Fibroblast of skin of back (primary cell): Measurements from ENCODE around the gene FGF19.
"Not testable (repeated sequence)": the region's sequence is repeated elsewhere in the genome, so short reads cannot be mapped to it uniquely, and the experiment has no call there.

Experiments used
- DNase-seq: peaks from one replicate; pipeline ENCODE4 v3.0.0-alpha.2; 2013

Gene FGF19

DNA sequence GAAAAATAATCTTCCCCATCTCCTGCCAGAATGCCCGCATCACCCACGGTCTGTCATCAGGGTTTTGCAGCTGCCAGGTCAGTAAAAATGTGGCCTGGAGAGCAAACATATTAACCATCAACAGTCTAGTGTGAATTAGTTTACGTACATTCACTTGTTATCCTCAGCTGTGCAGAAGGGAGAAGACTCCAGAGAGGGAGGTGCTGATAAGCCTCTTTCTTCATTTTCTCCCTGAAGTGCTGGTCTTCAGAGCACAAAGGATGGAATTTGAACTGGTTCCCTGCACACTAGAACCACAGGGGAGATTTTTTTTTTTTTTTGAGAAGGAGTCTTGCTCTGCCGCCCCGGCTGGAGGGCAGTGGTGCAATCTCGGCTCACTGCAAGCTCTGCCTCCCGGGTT lies 8.2 kb downstream of the FGF19 start:
- DNase-seq: no peak

GRCh38 chr11:69694781-69695180 lies 9.0 kb downstream of the FGF19 start:
- DNase-seq: no peak

- no peak for DNase-seq
These were observed 11.4 kb downstream of the FGF19 start for GRCh38 chr11:69692422-69692821.

- peak; percentile 40 for DNase-seq
These were observed 12.4 kb downstream of the FGF19 start for GRCh38 chr11:69691463-69691862.

- no peak for DNase-seq
These were observed 14.1 kb downstream of the FGF19 start for GRCh38 chr11:69689484-69690319.

DNA sequence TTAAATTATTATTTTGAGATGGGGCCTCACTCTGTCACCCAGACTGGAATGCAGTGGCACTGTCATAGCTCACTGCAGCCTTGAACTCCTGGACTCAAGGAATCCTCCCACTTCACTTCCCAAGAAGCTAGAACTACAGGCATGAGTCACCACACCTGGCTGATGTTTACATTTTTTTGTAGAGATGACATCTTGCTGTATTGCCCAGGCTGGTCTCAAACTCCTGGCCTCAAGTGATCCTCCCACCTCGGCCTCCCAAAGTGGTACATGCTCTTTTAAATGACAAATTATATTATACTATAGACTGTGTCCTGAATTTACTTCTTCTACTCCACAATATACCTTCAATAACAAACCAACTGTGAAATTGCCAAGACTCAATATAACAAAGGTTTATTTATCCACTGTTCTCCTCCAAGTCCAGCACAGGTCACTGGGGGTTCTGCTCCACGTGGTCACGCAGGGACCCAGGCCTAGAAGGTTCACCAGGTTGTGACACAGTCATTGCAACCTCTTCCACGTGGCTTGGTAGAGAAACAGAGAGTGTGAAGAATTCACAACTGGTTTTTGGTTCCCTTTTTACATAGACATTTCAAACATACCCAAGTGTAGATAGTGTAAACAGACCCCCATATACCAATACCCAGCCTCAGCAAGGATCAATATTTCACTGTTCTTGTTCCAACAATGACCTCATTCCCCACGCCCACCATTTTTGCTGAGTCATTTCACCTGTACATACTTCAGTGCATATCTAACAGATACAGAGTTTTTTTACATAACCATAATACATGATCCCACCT lies 15.7 kb downstream of the FGF19 start:
- not testable (repeated sequence) for DNase-seq

DNA sequence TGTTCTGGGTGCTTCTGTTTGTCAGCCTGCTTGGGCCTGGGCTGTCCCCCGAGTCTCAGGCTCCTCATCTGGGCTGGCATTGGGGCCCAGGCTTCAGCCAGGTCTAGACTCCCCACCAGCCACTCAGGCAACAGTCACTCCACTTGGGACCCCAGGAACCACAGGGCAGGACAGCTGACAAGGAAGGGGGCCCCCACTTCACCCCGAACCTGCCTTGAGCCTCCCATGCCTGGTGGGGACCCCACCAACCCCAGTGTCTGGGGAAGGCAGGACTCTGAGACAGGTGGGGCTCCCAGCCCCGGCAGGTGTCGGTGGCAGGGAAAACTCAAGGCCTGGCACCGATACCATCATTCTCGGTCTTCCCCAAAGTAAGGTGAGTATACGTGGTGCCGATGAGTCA lies 17.0 kb downstream of the FGF19 start:
- DNase-seq: no peak

GRCh38 chr11:69686452-69686851 lies 17.4 kb downstream of the FGF19 start:
- no peak for DNase-seq

DNA sequence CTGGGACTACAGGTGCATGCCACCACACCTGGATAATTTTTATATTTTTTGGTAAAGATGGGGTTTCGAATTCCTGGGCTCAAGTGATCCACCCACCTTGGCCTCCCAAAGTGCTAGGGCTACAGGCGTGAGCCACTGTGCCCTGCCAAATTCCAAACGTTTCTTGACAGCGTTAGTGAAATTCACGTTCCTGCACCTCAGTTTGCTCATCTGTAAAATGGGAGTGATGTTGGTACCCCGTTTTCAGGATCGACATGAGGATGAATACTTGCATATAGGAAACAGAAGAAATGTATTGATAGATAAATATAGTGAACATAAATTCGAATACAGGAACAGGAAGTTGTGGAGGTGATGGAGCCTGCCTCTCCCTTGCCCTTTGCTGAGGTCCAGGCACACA lies 18.5 kb downstream of the FGF19 start:
- DNase-seq: no peak

- no peak for DNase-seq
These were observed 19.2 kb downstream of the FGF19 start for GRCh38 chr11:69684651-69685050.

DNA sequence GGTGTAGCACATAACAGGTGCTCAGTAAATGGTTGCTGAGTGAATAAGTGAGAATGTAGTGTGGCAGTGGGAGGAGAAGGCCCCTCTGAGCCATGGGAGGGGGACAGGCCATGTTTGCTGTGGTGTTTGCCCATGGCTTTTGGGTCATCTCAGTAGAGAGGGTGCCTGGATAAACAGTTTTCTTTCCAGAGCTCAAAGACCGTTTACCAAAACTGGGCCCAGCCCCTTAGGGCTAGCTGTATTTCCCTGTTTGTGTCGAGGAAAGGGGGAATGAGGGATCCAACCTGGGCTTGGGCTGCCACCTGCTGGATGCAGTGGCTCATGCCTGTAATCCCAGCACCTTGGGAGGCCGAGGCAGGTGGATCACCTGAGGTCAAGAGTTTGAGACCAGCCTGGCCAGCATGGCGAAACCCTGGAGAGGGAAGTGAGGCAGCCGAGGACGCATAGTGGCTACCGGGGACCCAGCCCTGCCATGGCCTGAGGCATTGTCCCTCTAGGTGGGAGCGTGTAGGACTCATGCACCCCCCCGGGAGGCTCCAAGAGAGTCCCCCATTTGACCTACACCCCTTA lies 20.0 kb downstream of the FGF19 start:
- DNase-seq: no peak

DNA sequence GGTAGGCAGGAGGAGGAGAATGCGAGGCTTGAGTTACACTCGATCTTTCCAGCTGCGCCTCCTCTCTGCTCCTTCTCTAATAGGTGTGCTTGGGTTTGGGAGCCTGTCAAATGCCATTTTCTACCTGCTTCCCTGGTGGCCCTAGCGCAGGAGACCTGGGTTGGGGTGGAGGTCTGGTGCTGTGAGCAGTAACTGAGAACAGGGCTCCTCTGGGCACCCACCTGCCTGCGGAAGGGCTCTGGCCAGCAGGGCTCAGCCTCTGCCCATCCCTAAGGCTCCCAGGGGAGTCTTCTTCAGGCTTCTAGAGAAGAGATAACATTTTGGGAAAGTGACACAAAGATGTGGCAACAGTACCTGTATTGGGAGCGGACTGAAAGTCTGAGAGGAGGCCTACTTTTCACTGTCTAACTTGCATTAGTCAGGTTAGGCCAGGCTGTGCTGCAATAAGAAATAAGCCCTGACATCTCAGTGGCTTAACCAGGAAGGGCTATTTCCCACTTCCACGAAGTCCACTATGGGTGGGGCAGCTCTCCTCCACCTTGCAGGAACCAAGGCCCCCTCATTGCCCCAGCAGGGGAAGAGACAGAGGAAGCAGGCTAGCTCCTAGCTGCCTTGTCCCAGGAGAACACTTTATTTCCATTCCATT lies 21.0 kb downstream of the FGF19 start:
- no peak for DNase-seq

DNA sequence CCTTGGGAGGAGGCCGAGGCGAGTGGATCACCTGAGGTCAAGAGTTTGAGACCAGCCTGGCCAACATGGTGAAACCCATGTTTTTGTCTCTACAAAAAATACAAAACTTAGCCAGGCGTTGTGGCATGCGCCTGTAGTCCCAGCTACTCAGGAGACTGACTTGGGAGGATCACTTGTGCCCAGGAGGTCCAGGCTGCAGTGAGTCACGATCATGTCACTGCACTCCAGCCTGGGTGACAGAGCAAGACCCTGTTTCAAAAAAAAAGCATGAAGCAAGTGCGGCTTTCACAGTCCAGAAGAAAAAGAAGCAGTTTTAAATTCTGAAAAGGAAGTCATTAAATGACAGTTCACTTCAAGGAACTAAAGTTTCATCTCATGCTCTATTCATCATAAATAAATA lies 21.6 kb downstream of the FGF19 start:
- DNase-seq: peak; percentile 59

GRCh38 chr11:69680688-69681087 lies 23.1 kb downstream of the FGF19 start:
- DNase-seq: no peak

- DNase-seq: no peak
These were observed 26.1 kb downstream of the FGF19 start for GRCh38 chr11:69677749-69678148.

GRCh38 chr11:69674886-69675714 lies 28.7 kb downstream of the FGF19 start, which contains the start of gene LTO1:
Gene LTO1 (minus strand): TSS chr11:69675353. CDS start chr11:69675239, 114 bp downstream.
- DNase-seq: peak; percentile 92

- peak; percentile 83 for DNase-seq
These were observed 29.4 kb downstream of the FGF19 start for GRCh38 chr11:69674267-69674885.

DNA sequence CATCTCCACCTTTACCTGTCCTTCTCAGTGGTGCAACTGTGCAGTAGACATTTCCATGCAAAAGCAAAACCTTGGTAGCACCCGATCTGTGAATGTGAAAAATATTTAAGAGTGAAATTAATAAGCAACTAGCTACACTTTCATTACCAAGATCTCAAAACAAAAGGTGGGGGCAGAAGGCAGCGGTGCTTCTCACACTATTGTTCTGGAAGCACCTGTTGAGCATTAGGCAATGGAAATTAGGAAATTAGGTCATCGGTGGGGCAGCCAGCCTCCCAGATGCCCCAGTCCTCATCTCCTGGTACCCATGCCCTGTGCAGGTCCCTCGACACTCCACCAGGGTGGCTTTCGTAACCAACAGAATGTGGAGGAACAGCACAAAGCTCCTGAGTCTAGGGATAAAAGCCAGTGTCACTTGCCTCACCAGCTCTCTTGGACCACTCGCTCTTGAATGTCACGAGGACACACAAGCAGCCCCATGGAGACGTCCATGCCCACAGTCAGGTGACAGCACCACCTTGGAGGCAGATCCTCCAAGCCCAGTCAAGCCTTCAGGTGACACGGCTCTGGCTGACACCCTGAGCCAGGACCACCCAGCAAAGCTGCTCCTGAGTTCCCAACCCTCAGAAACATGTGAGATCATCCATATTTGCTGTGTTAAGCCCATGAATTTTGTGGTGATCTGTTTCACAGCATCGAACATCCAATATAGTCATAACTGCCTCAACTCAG lies 31.9 kb downstream of the FGF19 start:
- DNase-seq: no peak

DNA sequence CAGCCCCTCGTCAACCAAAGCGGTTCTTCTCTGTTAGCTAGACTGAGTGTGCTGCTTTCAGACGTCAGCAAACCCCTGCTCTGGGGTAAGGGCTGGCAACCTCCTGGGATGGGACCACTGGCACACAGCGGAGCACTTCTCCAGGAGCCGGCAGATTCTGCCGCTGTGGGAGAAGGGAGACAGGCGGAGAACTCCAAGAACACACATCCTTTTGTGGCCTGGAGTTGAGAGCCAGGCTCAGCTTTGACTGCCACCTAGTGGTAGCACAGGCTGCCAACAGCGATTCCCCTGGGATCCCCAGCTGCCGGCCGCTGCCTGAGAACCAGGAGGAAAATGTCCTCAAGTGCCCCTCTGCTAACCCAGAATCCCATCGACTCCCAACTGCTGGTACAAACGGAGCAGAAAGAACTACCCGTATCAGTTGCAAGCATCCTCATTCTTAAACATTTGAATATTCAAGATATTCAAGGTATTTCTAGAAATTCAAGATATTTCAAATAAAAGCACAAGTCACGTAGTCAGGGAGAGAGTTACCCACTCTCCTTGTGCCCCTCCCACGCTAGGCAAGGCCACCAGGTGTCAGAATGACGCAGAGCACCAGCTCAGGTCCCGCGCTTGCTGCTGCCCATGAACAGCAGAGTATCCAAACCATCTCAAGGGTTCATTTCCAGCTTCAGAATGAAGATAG lies 33.5 kb downstream of the FGF19 start:
- peak; percentile 79 for DNase-seq

DNA sequence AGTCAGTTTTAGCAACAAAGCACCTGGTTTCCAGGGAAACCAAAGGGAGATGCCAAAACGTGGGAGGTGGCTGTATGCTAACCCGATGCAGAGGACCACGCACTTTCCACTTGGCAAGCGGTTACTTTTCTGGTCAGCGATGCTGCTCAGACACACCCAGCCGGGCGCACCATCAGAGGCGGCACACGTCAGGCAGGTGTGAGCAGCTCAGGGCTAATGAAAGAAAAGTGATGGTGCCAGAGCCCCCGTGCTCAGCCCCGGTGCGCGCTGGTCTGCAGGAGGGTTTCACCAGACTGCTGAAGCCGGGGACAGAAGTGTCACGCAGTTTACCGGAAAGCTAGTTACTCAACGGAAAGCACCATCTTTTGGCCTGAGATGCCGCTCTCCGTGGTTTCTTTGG lies 34.3 kb downstream of the FGF19 start:
- no peak for DNase-seq
